ENCODE data around the gene SEMA7A. TPM values are rescaled to one million over a fixed set of nuclear protein-coding genes. Genes with fewer than 3 reads are reported as not detected.

SEMA7A gene
- total and polyA plus RNA-seq, 9 of the 15 experiments (the other 6 are each of a cell fraction or from before 2014, with no cell fraction given), result 0.04 to 8.2 (median 5.4) TPM; not detected in 1

- POLR2A ChIA-PET, result interaction anchor here (1.3 kb wide), 1 partner anchor 15 kb away, joined by 4 read pairs; the partner anchor contains the start of gene UBL7
- no peak overlapping the region for H3K9ac ChIP-seq (ENCODE audit: insufficient read depth in 1 of 2, low read depth in 2 of 2, low read length in 2 of 2)
These were observed 12.3 kb upstream of the SEMA7A start for GRCh38 chr15:74445816-74446763.

More at GRCh38 chr15:74445816-74446763, 12.3 kb upstream of the SEMA7A start:
- no peak overlapping the region for H3K4me2 ChIP-seq (ENCODE audit: insufficient read depth, low read length)
- no peaks in the 10 kb centered on the region for H3K9me3 ChIP-seq (replicated peaks; ENCODE audit: control insufficient read depth, insufficient read depth, low read depth, low read length)
- peaks cover 0 to 7% of the 10 kb centered on the region in 2 experiments; a peak in 4 of 5 replicates for H3K4me1 ChIP-seq (replicated peaks in 1 of 2; ENCODE audit: control insufficient read depth in 2 of 2, insufficient read depth in 2 of 2, low read length in 2 of 2)
- H3K4me3 ChIP-seq, result no peak overlapping the region
- intact Hi-C loops (cut with micrococcal nuclease) (no loop called here), in situ Hi-C loops (cut with MboI) (no loop called here)
- H3K79me2 ChIP-seq (ENCODE audit: control insufficient read depth, insufficient read depth, low read length), result no peaks in the 10 kb centered on the region
- CTCF ChIA-PET (ENCODE audit: low intra/inter-chr PET ratio), result no interaction called here
- H3K27me3 ChIP-seq (ENCODE audit: control insufficient read depth in 2 of 2, insufficient read depth in 2 of 2, low read length in 2 of 2), result no peaks in the 10 kb centered on the region
- no peak for TF ChIP-seq HSF4 (CRISPR knock-in tag; IDR thresholded peaks at IDR 0.05; ENCODE audit: borderline replicate concordance)
- no peak for TF ChIP-seq POLR2G (IDR thresholded peaks at IDR 0.05; ENCODE audit: low read depth, low read length)
- TF ChIP-seq ZNF699 (CRISPR knock-in tag; IDR thresholded peaks at IDR 0.05; ENCODE audit: insufficient replicate concordance), result no peak
- no peak for TF ChIP-seq EHMT2 (IDR thresholded peaks at IDR 0.05)
- no peak for TF ChIP-seq ZC3H8 (IDR thresholded peaks at IDR 0.05)
- TF ChIP-seq GABPA (tag; conservative IDR thresholded peaks at IDR 0.05; ENCODE audit: low read depth), result no peak
- TF ChIP-seq RB1 (IDR thresholded peaks at IDR 0.05; ENCODE audit: low read depth), result no peak
- no peak for TF ChIP-seq RUNX1 (IDR thresholded peaks at IDR 0.05; ENCODE audit: low read depth)
- no peak for TF ChIP-seq ZNF589 (CRISPR knock-in tag; IDR thresholded peaks at IDR 0.05; ENCODE audit: low read depth)
- TF ChIP-seq ZNF23 (CRISPR knock-in tag; IDR thresholded peaks at IDR 0.05), result no peak
- TF ChIP-seq ZNF146 (CRISPR knock-in tag; IDR thresholded peaks at IDR 0.05; ENCODE audit: unreplicated experiment), result no peak
- H3K36me3 ChIP-seq (ENCODE audit: control insufficient read depth, insufficient read depth, low read length), result peaks cover 36% of the 10 kb centered on the region; the same call in 2 of the 3 replicates
- H3K9me1 ChIP-seq (ENCODE audit: control insufficient read depth, insufficient read depth, low read length), result no peaks in the 10 kb centered on the region
- BruUV-seq (replicated peaks), result no TSS peak
- WGBS (ENCODE audit: insufficient coverage, low coverage, missing lambda C conversion rate), result 60% methylated on average over 9 of the region's 9 CpGs
- H3K27ac ChIP-seq (ENCODE audit: extremely low read depth, low read depth, low read length), result no peak overlapping the region
- FAIRE-seq (no peak), ATAC-seq (no peak), DNase-seq (ENCODE audit: extremely low read depth in 1 of 4, low spot score in 3 of 4) (no peak)
- H2AFZ ChIP-seq (ENCODE audit: low read depth, low read length), result no peak overlapping the region
- no peaks in the 10 kb centered on the region for H4K20me1 ChIP-seq (replicated peaks; ENCODE audit: control insufficient read depth, insufficient read depth, low read length)

Data from K562 (cell line).